Caco-2 (cell line): ENCODE measurements around the gene RPS6KA2. TPM values are rescaled to one million over a fixed set of nuclear protein-coding genes. Genes with fewer than 3 reads are reported as not detected.

Source experiments
- BruUV-seq: library from RNA; stranded (reverse); fragments of 400-500 nt; replicated peaks from 2 replicates; lab custom pipeline; 2021; lab: Mats Ljungman, UMichigan
- CTCF ChIA-PET: fragments of 300-600 bp; sonication (Branson Sonifier 250); formaldehyde crosslinking; loops from one replicate; lab custom pipeline; 2022; ENCODE audit warnings: antibody characterized with exemption; lab: Charles Lee
- POLR2A ChIA-PET: fragments of 300-600 bp; sonication (Branson Sonifier 250); formaldehyde crosslinking; loops from one replicate; lab custom pipeline; 2022; ENCODE audit warnings: antibody characterized with exemption; lab: Charles Lee
- DNase-seq, 2 experiments: peaks; one replicate each; pipeline versions ENCODE4 v3.0.0 to v3.0.0-alpha.2; 2020 to 2022
- H3K27me3 ChIP-seq: replicated peaks from 2 replicates; pipeline ENCODE4 v1.6.0; 2011; ENCODE audit warnings: low read length; ENCODE audit not compliant: control insufficient read depth, insufficient read depth
- H3K36me3 ChIP-seq: 2 replicates; pipeline ENCODE4 v1.5.1; 2011; ENCODE audit warnings: low read length; ENCODE audit not compliant: control insufficient read depth, insufficient read depth
- H3K4me1 ChIP-seq: fragments of 250-450 bp; sonication (Bioruptor Pico); 2 replicates; pipeline ENCODE4 v1.5.1; 2020; ENCODE audit warnings: mild to moderate bottlenecking
- H3K4me3 ChIP-seq: 2 replicates; pipeline ENCODE4 v1.5.1; 2011; ENCODE audit warnings: low read depth, mild to moderate bottlenecking, control low read depth, low read length
- H3K9me3 ChIP-seq: fragments of 250-450 bp; sonication (Bioruptor Pico); 2 replicates; pipeline ENCODE4 v1.5.1; 2020; ENCODE audit warnings: mild to moderate bottlenecking, moderate library complexity
- H3K27ac Mint-ChIP-seq: one replicate; pipeline ENCODE4 v1.8.0; 2022; ENCODE audit warnings: mixed read lengths; ENCODE audit not compliant: unreplicated experiment
- H3K27me3 Mint-ChIP-seq: one replicate; pipeline ENCODE4 v1.8.0; 2022; ENCODE audit warnings: mixed read lengths; ENCODE audit not compliant: insufficient read depth, unreplicated experiment
- H3K36me3 Mint-ChIP-seq: one replicate; pipeline ENCODE4 v1.8.0; 2022; ENCODE audit warnings: mild to moderate bottlenecking, mixed read lengths; ENCODE audit not compliant: insufficient read depth, unreplicated experiment
- H3K4me1 Mint-ChIP-seq: one replicate; pipeline ENCODE4 v1.8.0; 2022; ENCODE audit warnings: low read depth, mixed read lengths; ENCODE audit not compliant: unreplicated experiment
- H3K4me3 Mint-ChIP-seq: one replicate; pipeline ENCODE4 v1.8.0; 2022; ENCODE audit warnings: mild to moderate bottlenecking, moderate library complexity, mixed read lengths; ENCODE audit not compliant: unreplicated experiment
- H3K9me3 Mint-ChIP-seq: one replicate; pipeline ENCODE4 v1.8.0; 2022; ENCODE audit warnings: mixed read lengths; ENCODE audit not compliant: unreplicated experiment
- CTCF ChIP-seq, 2 experiments: fragments of 200-600 bp in 1 of 2; IDR thresholded peaks; 1 replicate in 1 of 2; 2 replicates in 1 of 2; pipeline versions ENCODE4 v1.5.1 to v1.8.0; 2011 to 2022; ENCODE audit warnings: antibody characterized with exemption in 1 of 2, control low read depth in 1 of 2, inconsistent platforms in 1 of 2, low read depth in 1 of 2, low read length in 1 of 2, mild to moderate bottlenecking in 1 of 2, moderate library complexity in 1 of 2; ENCODE audit not compliant: insufficient read depth in 1 of 2, severe bottlenecking in 1 of 2, unreplicated experiment in 1 of 2
- intact Hi-C: fragments of 100-400 bp; cut with micrococcal nuclease; formaldehyde crosslinking; loops from one replicate; pipeline ENCODE4 v1.10.0; 2022; ENCODE audit not compliant: unreplicated experiment
- total RNA-seq: library from RNA; stranded (reverse); gene quantifications from 2 replicates; pipeline ENCODE4 v1.2.3, GENCODE V29; 2022

RPS6KA2 gene
- total RNA-seq, 1 experiment from 2014 or later, result 5.6 TPM

GRCh38 chr6:166629628-166630027 is 2.6 kb upstream of the RPS6KA2 start:
- peaks cover 8% of the 10 kb centered on the region for H3K9me3 Mint-ChIP-seq
- H3K4me1 Mint-ChIP-seq, result no peaks in the 10 kb centered on the region
- no peak overlapping the region for H3K27ac Mint-ChIP-seq
- peaks cover 25% of the 10 kb centered on the region for H3K27me3 Mint-ChIP-seq
- CTCF ChIA-PET, result no interaction called here
- TF ChIP-seq CTCF (IDR thresholded peaks at IDR 0.05; ENCODE audit: insufficient read depth in 1 of 2, low read depth in 1 of 2, low read length in 1 of 2, severe bottlenecking in 1 of 2, unreplicated experiment in 1 of 2), result no peak
- H3K27me3 ChIP-seq, result peaks cover 7% of the 10 kb centered on the region
- H3K4me3 Mint-ChIP-seq, result no peak overlapping the region
- DNase-seq, result no peak
- no peaks in the 10 kb centered on the region for H3K9me3 ChIP-seq
- H3K4me3 ChIP-seq, result no peak overlapping the region
- no peaks in the 10 kb centered on the region for H3K36me3 ChIP-seq
- peaks cover 21% of the 10 kb centered on the region for H3K36me3 Mint-ChIP-seq
- intact Hi-C loops, result loop anchor here (5.0 kb wide), 3 partner anchors 42 to 368 kb away; partner anchors contain the start of genes CEP43 and RAMACL
- POLR2A ChIA-PET, result no interaction called here
- BruUV-seq, result no TSS peak
- H3K4me1 ChIP-seq, result peaks cover 14% of the 10 kb centered on the region

- DNase-seq, result peak; percentile 54 to 57
- Histone ChIP-seq H3K4me3 (peak overlapping the region; percentile 59), H3K4me1 (peaks cover 14% of the 10 kb centered on the region), H3K9me3 (no peaks in the 10 kb centered on the region), H3K36me3 (no peaks in the 10 kb centered on the region), H3K27me3 (peaks cover 8% of the 10 kb centered on the region)
- peaks cover 19% of the 10 kb centered on the region for H3K27me3 Mint-ChIP-seq
- H3K27ac Mint-ChIP-seq, result peak overlapping the region; percentile 45
- peaks cover 8% of the 10 kb centered on the region for H3K9me3 Mint-ChIP-seq
- no peak for TF ChIP-seq CTCF (IDR thresholded peaks at IDR 0.05; ENCODE audit: insufficient read depth in 1 of 2, low read depth in 1 of 2, low read length in 1 of 2, severe bottlenecking in 1 of 2, unreplicated experiment in 1 of 2)
- peak overlapping the region; percentile 86 for H3K4me3 Mint-ChIP-seq
- POLR2A ChIA-PET, result interaction anchor here (0.6 to 1.0 kb wide), 3 partner anchors 37 to 134 kb away, joined by 3 to 11 read pairs (median 3); no protein-coding TSS in a partner anchor
- CTCF ChIA-PET, result interaction anchor here (0.6 to 1.0 kb wide), 6 partner anchors 11 to 933 kb away, joined by 3 to 7 read pairs (median 6); no protein-coding TSS in a partner anchor
- H3K36me3 Mint-ChIP-seq, result peaks cover 14% of the 10 kb centered on the region
- BruUV-seq, result no TSS peak
- H3K4me1 Mint-ChIP-seq, result no peaks in the 10 kb centered on the region
- intact Hi-C loops, result loop anchor here (1.0 to 5.0 kb wide), 6 partner anchors 41 to 369 kb away; partner anchors contain the start of genes CEP43 and RAMACL
These were observed 1.1 kb upstream of the RPS6KA2 start for GRCh38 chr6:166627875-166628801.
